Lower leg skin (tissue), 4 donors: ENCODE measurements around the gene SIGLEC11. TPM values are rescaled to one million over a fixed set of nuclear protein-coding genes. Genes with fewer than 3 reads are reported as not detected.

ENCODE experiments used
- DNase-seq, 2 donors: peaks; one replicate each; pipeline ENCODE4 v3.0.0-alpha.2; 2019; ENCODE audit warnings: low spot score in 2 of 2
- H3K4me3 ChIP-seq: fragments of 200-600 bp; sonication (generic); 2 replicates; pipeline ENCODE4 v1.5.1; 2017; ENCODE audit warnings: mild to moderate bottlenecking, low read depth; ENCODE audit not compliant: poor library complexity, severe bottlenecking
- CTCF ChIP-seq, 3 donors: fragments of 450-650 bp; IDR thresholded peaks; one replicate each; pipeline ENCODE4 v1.5.1; 2016; ENCODE audit warnings: antibody characterized with exemption in 3 of 3, mild to moderate bottlenecking in 3 of 3, moderate library complexity in 2 of 3
- POLR2A ChIP-seq, 2 donors: fragments of 450-650 bp; IDR thresholded peaks; one replicate each; pipeline ENCODE4 v1.6.1; 2016 to 2017; ENCODE audit warnings: antibody characterized with exemption in 2 of 2, mild to moderate bottlenecking in 1 of 2, moderate library complexity in 1 of 2
- WGBS, 2 donors: methylation state at CpG; one replicate each; pipeline ENCODE4 v1.1.5; 2018; 5-methylcytosine and 5-hydroxymethylcytosine counted together
- intact Hi-C: fragments of 100-400 bp; cut with DNase I; formaldehyde crosslinking; loops from one replicate; pipeline ENCODE4 v1.15.0; 2023; ENCODE audit warnings: low total_unique reads
- total RNA-seq, 4 donors: library from RNA; depleted of rRNA; stranded (reverse); fragments of >200 nt; gene quantifications; one replicate each; pipeline ENCODE4 v1.1.0, GENCODE V29; 2016

SIGLEC11 gene
- total RNA-seq, 4 donors from 2014 or later, result 0.13 to 0.63 TPM; not detected in 2

DNA sequence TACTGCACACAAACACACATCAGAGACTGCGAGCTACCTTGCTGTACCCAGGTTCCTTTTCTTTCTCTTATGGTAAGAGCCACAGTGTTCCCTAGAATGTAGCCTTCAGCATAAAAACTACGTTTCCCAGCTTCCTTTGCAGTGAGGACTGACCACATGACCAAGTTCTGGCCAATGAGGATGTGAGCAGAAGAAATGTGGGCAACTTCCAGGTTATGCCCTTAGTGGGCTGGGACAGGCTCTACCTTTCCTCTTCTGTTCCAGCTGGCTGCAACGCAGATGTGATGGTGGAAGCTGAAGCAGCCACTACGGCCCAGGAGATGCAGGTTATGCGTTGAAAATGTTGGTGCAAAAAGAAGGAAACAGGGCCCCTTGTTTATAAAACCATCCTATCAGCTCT lies 36.7 kb upstream of the SIGLEC11 start:
- H3K4me3 ChIP-seq, result no peak overlapping the region
- WGBS, 2 donors, result 77 to 92% methylated on average over 5 of the region's 5 CpGs

DNA sequence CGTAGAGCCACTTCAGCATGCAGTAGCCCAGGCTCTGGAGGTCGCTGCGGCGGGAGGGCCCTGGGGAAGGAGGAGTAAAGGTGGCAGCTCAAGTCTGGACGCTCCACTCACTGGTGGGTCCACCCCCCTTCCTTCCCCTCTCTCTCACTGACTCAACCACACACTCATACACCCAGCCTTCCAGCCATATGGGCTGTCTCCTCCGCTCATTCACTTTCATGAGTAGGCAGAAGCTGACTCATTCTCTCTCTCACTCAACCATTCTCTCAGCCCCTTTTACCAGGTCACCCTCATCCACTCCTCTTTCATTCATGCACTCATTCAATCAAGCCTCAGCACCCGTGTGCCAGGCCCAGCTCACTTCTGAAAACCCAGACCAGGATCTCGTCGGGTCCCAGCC lies 27.5 kb upstream of the SIGLEC11 start:
- intact Hi-C loops, result no loop called here
- no peak for DNase-seq
- no peak overlapping the region for H3K4me3 ChIP-seq
- 91 to 96% methylated on average over 9 of the region's 9 CpGs for WGBS, 2 donors
- TF ChIP-seq CTCF (IDR thresholded peaks at IDR 0.05), result no peak
- no peak for TF ChIP-seq POLR2A (IDR thresholded peaks at IDR 0.05)

More for the DNA sequence above, 36.7 kb upstream of the SIGLEC11 start:
- DNase-seq, result no peak
- TF ChIP-seq POLR2A (IDR thresholded peaks at IDR 0.05), result no peak
- TF ChIP-seq CTCF (IDR thresholded peaks at IDR 0.05), result no peak
- intact Hi-C loops, result no loop called here

DNA sequence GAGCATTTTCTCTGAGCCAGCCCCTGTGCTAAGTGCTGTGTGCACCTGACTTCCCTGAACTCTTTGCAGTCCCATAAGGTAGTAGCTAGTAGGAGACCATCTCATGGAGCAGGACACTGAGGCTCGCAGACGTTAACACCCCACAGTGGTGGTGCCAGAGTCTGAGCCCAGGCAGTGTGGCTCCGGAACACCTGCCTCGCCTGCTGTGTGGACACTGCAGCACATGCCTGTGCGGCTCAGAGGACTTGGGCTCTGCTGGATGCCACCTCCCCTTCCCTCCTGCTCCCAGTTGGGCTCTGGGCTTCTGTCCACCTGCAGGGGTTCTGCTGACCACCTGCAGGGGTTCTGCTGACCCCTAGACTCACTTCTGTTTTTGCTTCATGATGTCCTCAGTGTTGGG lies 27.0 kb upstream of the SIGLEC11 start:
- WGBS, 2 donors, result 96 to 100% methylated on average over 4 to 5 of the region's 5 CpGs
- no peak for DNase-seq
- H3K4me3 ChIP-seq, result no peak overlapping the region
- intact Hi-C loops, result no loop called here
- TF ChIP-seq CTCF (IDR thresholded peaks at IDR 0.05) (no peak), POLR2A (IDR thresholded peaks at IDR 0.05) (no peak)

GRCh38 chr19:49987159-49987698 lies 26.3 kb upstream of the SIGLEC11 start:
- 19 to 21% methylated on average over 9 of the region's 9 CpGs for WGBS, 2 donors

DNA sequence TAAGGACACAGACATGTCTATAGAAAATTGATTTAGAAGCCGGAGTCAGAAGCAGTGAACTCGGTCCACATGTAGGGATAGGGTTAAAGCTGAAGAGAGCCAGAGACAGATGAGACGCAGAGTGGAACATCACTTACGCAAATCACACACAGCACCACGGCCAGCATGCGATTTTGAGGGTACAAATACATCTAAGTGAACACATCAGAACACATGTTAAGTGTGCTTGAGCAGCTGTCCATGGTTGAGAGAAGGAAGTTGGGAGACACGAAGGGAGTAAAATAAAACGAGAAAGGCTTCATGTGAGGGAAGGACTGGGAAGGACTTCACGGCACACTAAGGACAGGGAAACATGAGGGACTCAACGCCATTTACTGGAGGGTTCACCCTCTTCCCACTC lies 25.4 kb upstream of the SIGLEC11 start:
- intact Hi-C loops, result no loop called here
- DNase-seq, result no peak
- WGBS, 2 donors, result 94 to 95% methylated on average over 10 of the region's 10 CpGs
- H3K4me3 ChIP-seq, result no peak overlapping the region
- TF ChIP-seq POLR2A (IDR thresholded peaks at IDR 0.05), result no peak

More at GRCh38 chr19:49987159-49987698, 26.3 kb upstream of the SIGLEC11 start:
- H3K4me3 ChIP-seq, result no peak overlapping the region
- intact Hi-C loops, result no loop called here
- DNase-seq, result peak; percentile 79 to 94
- TF ChIP-seq CTCF (IDR thresholded peaks at IDR 0.05) (no peak), POLR2A (IDR thresholded peaks at IDR 0.05) (no peak)

DNA sequence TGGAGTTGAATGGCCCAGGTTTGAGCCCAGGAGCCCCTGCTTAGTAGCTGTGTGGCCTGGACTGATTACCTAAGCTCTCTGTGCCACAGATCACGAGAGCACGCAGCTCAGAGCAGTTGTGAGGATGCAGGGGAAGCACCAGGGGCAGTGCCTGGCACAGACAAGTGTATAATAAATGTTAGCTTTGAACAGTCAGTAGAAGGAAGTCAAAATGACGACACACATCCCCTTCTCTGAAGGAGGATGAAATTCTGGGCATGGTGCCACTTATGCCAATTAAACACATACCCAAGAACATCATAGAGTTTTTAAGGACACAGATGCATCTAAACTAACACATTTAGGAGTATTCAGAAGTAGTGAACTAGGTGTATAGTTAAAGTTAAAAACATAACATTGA lies 24.9 kb upstream of the SIGLEC11 start:
- H3K4me3 ChIP-seq, result no peak overlapping the region
- intact Hi-C loops, result no loop called here
- no peak for TF ChIP-seq CTCF (IDR thresholded peaks at IDR 0.05)
- no peak for TF ChIP-seq POLR2A (IDR thresholded peaks at IDR 0.05)
- 83 to 86% methylated on average over 2 to 3 of the region's 3 CpGs for WGBS, 2 donors
- DNase-seq, result no peak
